Measurements from ENCODE around the gene ANGEL2. TPM values are rescaled to one million over a fixed set of nuclear protein-coding genes. Genes with fewer than 3 reads are reported as not detected.

ANGEL2 gene, protein sequence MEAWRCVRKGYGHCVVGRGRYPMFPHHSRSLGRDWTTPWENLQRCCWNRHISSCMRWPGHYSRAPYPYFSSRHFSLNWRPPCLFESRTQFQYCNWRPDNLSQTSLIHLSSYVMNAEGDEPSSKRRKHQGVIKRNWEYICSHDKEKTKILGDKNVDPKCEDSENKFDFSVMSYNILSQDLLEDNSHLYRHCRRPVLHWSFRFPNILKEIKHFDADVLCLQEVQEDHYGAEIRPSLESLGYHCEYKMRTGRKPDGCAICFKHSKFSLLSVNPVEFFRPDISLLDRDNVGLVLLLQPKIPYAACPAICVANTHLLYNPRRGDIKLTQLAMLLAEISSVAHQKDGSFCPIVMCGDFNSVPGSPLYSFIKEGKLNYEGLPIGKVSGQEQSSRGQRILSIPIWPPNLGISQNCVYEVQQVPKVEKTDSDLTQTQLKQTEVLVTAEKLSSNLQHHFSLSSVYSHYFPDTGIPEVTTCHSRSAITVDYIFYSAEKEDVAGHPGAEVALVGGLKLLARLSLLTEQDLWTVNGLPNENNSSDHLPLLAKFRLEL
- 31.8 and 36.8 TPM in 2 replicates for total RNA-seq

DNA sequence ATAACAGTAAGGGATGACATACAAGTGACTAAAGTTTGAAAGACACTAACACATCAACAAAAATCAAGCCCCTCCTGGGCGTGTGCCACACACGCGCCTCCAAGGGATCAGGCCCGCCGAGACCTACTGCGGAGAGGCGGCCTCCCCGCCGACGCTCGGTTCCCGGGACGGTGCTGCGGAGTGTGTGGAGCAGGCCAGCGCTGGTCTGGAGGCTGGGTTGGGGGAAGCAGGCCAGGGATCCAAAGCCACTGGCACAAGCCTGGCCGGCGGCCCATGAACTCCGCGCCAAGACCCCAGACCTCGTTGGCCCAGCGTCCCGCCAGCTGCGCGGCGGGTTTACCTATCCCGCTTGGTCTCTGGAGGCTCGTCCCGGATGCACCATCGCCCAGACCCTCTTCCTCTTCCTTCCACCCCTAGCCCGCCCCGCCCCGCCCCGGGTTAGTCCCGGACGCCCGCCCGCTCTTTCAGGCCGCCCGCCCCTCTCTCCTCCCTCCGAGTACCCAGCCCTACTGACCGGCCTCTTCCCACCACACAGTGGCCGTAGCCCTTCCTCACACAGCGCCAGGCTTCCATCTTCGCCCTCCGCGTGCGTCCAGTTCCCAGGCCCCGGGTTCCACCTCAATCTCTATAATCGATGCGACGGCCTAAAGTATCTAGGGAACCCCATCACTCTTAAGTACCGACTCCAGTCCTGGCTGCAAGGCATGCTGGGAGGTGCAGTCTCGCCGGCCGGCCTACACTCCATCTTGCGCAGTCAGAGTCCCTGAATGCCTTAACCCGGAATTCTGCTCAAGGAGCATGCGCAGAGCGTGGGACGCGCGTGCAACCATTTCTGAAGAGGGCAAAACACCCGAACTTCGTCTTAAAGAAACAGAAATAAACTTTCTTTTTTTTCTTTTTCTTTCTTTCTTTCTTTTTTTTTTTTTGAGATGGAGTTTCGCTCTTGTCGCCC is at the start of gene ANGEL2:
TSS of gene ANGEL2 (minus strand) at position 769 of the 952 bp plus-strand sequence. CDS start at position 573, 196 bp downstream.
- no peaks in the 10 kb centered on the region for H3K36me3 ChIP-seq (ENCODE audit: control insufficient read depth, insufficient read depth, low read length)
- peak; percentile 96 for DNase-seq (ENCODE audit: low read depth)
- H3K27me3 ChIP-seq (ENCODE audit: control insufficient read depth, insufficient read depth, low read length), result no peaks in the 10 kb centered on the region
- peak within 1 kb of the TSS; percentile 99 for H3K4me3 ChIP-seq (ENCODE audit: low read depth, low read length)
- TF ChIP-seq, protein P1, sequence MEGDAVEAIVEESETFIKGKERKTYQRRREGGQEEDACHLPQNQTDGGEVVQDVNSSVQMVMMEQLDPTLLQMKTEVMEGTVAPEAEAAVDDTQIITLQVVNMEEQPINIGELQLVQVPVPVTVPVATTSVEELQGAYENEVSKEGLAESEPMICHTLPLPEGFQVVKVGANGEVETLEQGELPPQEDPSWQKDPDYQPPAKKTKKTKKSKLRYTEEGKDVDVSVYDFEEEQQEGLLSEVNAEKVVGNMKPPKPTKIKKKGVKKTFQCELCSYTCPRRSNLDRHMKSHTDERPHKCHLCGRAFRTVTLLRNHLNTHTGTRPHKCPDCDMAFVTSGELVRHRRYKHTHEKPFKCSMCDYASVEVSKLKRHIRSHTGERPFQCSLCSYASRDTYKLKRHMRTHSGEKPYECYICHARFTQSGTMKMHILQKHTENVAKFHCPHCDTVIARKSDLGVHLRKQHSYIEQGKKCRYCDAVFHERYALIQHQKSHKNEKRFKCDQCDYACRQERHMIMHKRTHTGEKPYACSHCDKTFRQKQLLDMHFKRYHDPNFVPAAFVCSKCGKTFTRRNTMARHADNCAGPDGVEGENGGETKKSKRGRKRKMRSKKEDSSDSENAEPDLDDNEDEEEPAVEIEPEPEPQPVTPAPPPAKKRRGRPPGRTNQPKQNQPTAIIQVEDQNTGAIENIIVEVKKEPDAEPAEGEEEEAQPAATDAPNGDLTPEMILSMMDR (IDR thresholded peaks at IDR 0.05; ENCODE audit: insufficient read depth, low read length, poor library complexity, severe bottlenecking), result no peak

DNA sequence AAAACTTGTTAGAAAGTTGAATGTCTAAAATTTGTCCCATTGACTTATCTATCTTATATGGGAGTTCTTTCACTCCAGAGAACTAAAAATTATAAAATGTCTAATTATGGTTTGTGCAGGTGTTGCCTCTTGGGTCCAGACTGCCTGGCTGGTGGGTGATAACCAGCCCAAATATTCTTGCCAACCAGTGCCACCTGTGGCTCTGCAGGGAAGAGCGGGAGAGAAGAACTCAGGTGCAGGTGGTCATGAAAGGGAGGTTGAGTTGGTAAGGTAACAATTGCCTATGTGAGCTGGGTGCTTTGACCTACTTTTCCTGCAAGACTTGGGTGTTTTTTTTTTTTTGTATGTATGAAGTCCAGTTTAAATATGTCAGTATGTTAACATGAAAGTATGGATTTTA is 45.6 kb upstream of the ANGEL2 start:
- TF ChIP-seq, protein P1 (IDR thresholded peaks at IDR 0.05; ENCODE audit: insufficient read depth, low read length, poor library complexity, severe bottlenecking), result no peak
- DNase-seq (ENCODE audit: low read depth), result no peak
- Histone ChIP-seq H3K4me3 (ENCODE audit: low read depth, low read length) (no peak overlapping the region), H3K36me3 (ENCODE audit: control insufficient read depth, insufficient read depth, low read length) (no peaks in the 10 kb centered on the region), H3K27me3 (ENCODE audit: control insufficient read depth, insufficient read depth, low read length) (no peaks in the 10 kb centered on the region)

DNA sequence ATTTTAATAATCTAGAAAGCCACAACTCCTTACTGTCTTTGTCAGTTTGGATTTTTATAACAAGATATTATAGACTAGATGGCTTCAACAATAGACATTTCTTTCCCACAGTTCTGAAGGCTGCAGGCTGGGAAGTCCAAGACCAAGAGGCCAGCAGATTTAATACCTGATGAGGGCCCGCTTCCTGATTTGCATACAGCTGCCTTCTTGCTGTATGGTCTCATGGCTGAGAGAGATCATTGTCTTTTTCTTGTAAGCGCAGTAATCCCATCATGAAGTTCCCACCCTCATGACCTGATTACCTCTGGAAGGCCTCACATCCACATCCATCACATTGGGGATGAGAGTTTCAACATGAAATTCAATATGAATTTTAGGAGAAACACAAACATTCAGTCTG is 45.2 kb upstream of the ANGEL2 start:
- no peaks in the 10 kb centered on the region for H3K27me3 ChIP-seq (ENCODE audit: control insufficient read depth, insufficient read depth, low read length)
- TF ChIP-seq, protein P1 (IDR thresholded peaks at IDR 0.05; ENCODE audit: insufficient read depth, low read length, poor library complexity, severe bottlenecking), result no peak
- no peak for DNase-seq (ENCODE audit: low read depth)
- H3K4me3 ChIP-seq (ENCODE audit: low read depth, low read length), result no peak overlapping the region
- no peaks in the 10 kb centered on the region for H3K36me3 ChIP-seq (ENCODE audit: control insufficient read depth, insufficient read depth, low read length)

DNA sequence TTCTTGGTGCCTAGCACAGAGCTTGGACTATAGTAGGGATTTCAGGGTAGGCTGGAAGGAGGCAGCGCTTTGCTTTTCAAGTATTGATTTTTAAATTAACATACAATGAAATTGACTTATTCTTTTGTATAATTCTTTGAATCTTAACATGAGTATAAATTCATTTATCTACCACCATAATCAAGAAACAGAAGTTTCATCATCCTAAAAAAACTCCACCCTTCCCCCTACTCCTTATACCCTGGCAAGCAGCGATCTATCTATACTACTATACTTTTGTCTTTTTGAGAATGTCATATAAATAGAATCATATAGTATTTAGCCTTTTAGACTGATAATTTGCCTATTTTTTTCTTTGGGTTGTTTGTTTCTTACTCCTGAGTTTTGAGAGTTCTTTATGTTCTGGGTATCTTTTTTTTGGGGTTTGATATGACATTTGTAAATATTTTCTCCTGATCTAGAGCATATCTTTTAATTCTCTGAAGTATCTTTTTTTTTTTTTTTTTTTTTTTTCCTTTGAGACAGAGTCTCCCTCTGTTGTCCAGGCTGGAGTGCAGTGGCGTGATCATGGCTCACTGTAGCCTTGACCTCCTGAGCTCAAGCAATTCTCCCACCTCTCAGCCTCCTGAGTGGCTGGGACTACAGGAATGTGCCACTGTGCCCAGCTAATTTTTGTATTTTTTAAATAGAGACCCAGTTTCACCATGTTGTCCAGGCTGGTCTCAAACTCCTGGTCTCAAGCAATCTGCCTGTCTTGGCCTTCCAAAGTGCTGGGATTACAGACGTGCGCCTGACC is 41.8 kb upstream of the ANGEL2 start:
- H3K36me3 ChIP-seq (ENCODE audit: control insufficient read depth, insufficient read depth, low read length), result no peaks in the 10 kb centered on the region
- H3K4me3 ChIP-seq (ENCODE audit: low read depth, low read length), result no peak overlapping the region
- no peaks in the 10 kb centered on the region for H3K27me3 ChIP-seq (ENCODE audit: control insufficient read depth, insufficient read depth, low read length)
- DNase-seq (ENCODE audit: low read depth), result no peak
- TF ChIP-seq, protein P1 (IDR thresholded peaks at IDR 0.05; ENCODE audit: insufficient read depth, low read length, poor library complexity, severe bottlenecking), result no peak

DNA sequence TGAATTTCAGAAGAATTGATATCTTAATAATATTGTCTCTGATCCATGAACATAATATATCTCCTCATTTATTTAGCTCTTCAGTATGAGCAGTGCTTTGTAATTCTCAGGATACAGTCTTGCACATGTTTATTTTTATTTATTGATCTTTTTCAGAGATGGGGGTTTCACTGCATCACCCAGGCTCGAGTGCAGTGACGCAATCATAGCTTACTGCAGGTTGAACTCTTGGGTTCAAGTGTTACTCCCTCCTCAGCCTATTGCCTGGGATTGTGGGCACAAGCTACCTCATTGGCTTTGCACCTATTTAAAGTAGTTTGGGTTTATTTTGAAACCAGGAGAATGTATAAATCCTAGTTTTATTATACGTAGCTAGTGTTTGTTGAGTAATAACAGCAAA is 40.1 kb upstream of the ANGEL2 start:
- Histone ChIP-seq H3K4me3 (ENCODE audit: low read depth, low read length) (no peak overlapping the region), H3K36me3 (ENCODE audit: control insufficient read depth, insufficient read depth, low read length) (no peaks in the 10 kb centered on the region), H3K27me3 (ENCODE audit: control insufficient read depth, insufficient read depth, low read length) (no peaks in the 10 kb centered on the region)
- no peak for DNase-seq (ENCODE audit: low read depth)
- TF ChIP-seq, protein P1 (IDR thresholded peaks at IDR 0.05; ENCODE audit: insufficient read depth, low read length, poor library complexity, severe bottlenecking), result no peak
